Hepatocyte (in vitro differentiated cells): ENCODE results near the gene P4HB.

Experiments
- CTCF ChIP-seq: fragments of 200-600 bp; sonication (generic); IDR thresholded peaks from 2 replicates; pipeline ENCODE4 v1.5.1; 2016; ENCODE audit warnings: antibody characterized with exemption, mild to moderate bottlenecking; ENCODE audit not compliant: poor library complexity
- EZH2 ChIP-seq: fragments of 200-600 bp; sonication (generic); IDR thresholded peaks from 2 replicates; pipeline ENCODE4 v1.6.1; 2016; ENCODE audit warnings: antibody characterized with exemption, mild to moderate bottlenecking, borderline replicate concordance

- TF ChIP-seq CTCF (no peak), EZH2 (no peak)
Observed at GRCh38 chr17:81865733-81866439, 5.6 kb upstream of the P4HB start.
